Chondrocyte (in vitro differentiated cells): ENCODE results near the gene HOXA1. TPM values are rescaled to one million over a fixed set of nuclear protein-coding genes. Genes with fewer than 3 reads are reported as not detected.

Source experiments
- DNase-seq: peaks from one replicate; pipeline ENCODE4 v3.0.0; 2021; ENCODE audit warnings: mixed read lengths, low spot score
- H3K27ac Mint-ChIP-seq: one replicate; pipeline ENCODE4 v1.8.0; 2021; ENCODE audit warnings: mild to moderate bottlenecking, moderate library complexity, mixed read lengths; ENCODE audit not compliant: unreplicated experiment
- H3K27me3 Mint-ChIP-seq: 2 replicates; pipeline ENCODE4 v1.8.0; 2021; ENCODE audit warnings: low read depth, mixed read lengths
- H3K36me3 Mint-ChIP-seq: 2 replicates; pipeline ENCODE4 v1.8.0; 2021; ENCODE audit warnings: low read depth, mixed read lengths
- H3K4me1 Mint-ChIP-seq: 2 replicates; pipeline ENCODE4 v1.8.0; 2021; ENCODE audit warnings: low read depth, mild to moderate bottlenecking, mixed read lengths
- H3K4me3 Mint-ChIP-seq: one replicate; pipeline ENCODE4 v1.8.0; 2021; ENCODE audit warnings: mild to moderate bottlenecking, moderate library complexity, mixed read lengths; ENCODE audit not compliant: unreplicated experiment
- H3K9me3 Mint-ChIP-seq: 2 replicates; pipeline ENCODE4 v1.8.0; 2021; ENCODE audit warnings: low read depth, mixed read lengths
- total RNA-seq: library from RNA; stranded (reverse); gene quantifications from 3 replicates; pipeline ENCODE4 v1.2.1, GENCODE V29; 2021
- TF ChIP-seq, protein P1 (sequence below): fragments of 200-600 bp; sonication (generic); IDR thresholded peaks from 2 replicates; pipeline ENCODE4 v1.5.0; 2021; ENCODE audit warnings: antibody characterized with exemption, mild to moderate bottlenecking, moderate library complexity

HOXA1 gene
- total RNA-seq, 1 donor from 2014 or later: 2.9 TPM

- Mint-ChIP-seq H3K27ac (no peak overlapping the region), H3K4me3 (no peak overlapping the region), H3K36me3 (peaks cover 9% of the 10 kb centered on the region), H3K27me3 (peaks cover 89% of the 10 kb centered on the region), H3K4me1 (peaks cover 9% of the 10 kb centered on the region), H3K9me3 (no peaks in the 10 kb centered on the region)
- TF ChIP-seq, protein P1, sequence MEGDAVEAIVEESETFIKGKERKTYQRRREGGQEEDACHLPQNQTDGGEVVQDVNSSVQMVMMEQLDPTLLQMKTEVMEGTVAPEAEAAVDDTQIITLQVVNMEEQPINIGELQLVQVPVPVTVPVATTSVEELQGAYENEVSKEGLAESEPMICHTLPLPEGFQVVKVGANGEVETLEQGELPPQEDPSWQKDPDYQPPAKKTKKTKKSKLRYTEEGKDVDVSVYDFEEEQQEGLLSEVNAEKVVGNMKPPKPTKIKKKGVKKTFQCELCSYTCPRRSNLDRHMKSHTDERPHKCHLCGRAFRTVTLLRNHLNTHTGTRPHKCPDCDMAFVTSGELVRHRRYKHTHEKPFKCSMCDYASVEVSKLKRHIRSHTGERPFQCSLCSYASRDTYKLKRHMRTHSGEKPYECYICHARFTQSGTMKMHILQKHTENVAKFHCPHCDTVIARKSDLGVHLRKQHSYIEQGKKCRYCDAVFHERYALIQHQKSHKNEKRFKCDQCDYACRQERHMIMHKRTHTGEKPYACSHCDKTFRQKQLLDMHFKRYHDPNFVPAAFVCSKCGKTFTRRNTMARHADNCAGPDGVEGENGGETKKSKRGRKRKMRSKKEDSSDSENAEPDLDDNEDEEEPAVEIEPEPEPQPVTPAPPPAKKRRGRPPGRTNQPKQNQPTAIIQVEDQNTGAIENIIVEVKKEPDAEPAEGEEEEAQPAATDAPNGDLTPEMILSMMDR: no peak
- DNase-seq: no peak
These were observed 31.0 kb upstream of the HOXA1 start for GRCh38 chr7:27126596-27127327.

DNA sequence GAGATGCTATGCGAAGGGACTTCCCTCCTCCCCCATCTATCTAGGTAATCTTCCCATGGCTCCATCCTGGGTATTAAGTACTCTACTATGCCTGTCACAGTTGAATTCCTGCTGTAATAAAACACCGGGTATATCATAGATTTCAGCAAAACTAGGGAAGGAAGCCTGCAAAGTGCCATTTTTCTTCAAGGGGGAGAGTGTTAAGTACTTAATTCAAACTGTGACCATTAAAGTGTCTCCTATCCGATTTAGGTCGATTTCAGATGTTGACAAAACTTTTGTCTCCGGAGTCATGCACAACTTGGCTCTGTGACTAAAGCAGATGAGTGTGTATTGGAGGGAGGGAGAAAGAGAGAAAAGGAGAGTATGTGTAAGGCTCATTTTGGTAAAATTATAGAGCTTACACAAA, 30.2 kb upstream of the HOXA1 start:
- Mint-ChIP-seq H3K4me1 (peaks cover 9% of the 10 kb centered on the region), H3K27me3 (peaks cover 89% of the 10 kb centered on the region), H3K36me3 (peaks cover 9% of the 10 kb centered on the region), H3K4me3 (no peak overlapping the region), H3K27ac (no peak overlapping the region), H3K9me3 (no peaks in the 10 kb centered on the region)
- DNase-seq: no peak
- TF ChIP-seq, protein P1: no peak

DNA sequence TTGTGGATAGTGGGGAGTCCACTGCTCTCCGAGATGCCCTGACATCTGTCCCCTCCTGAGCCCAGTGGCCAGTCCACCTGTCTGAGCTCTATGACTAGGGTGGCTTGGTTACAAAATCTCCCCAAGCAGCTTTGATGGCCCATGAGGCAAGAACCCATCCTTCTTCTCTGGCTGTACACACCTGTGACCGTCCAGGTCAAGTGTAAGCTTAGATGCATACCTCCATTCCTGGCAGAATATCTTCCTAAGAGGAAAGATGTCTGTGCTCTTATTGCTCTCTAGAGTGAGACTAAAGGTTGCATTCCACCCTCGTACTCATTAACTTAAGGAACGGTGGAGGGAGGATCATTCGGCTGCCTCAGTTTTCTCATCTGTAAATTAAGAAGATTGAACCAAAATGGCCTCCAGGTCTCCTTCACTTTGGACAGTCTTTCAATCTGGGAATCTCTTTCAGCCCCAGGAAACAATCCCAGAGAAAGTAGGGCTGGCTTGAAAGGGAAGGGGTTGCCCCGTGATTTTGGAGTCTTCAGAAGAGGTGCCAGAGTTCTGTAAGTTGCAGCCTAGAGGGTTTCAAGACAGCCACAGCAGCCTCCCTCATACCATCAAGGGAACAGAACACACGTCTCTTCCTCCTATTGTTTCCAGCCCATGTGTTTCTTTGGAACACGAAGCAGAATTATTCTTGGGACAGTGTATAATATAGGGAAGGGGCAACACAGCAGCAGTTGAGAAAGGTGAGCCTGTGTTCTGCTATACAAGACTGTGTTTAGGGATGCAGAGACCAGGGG, 29.3 kb upstream of the HOXA1 start:
- Mint-ChIP-seq H3K4me3 (no peak overlapping the region), H3K27ac (no peak overlapping the region), H3K36me3 (peaks cover 9% of the 10 kb centered on the region), H3K9me3 (no peaks in the 10 kb centered on the region), H3K4me1 (peaks cover 9% of the 10 kb centered on the region), H3K27me3 (peaks cover 97% of the 10 kb centered on the region)
- DNase-seq: no peak
- TF ChIP-seq, protein P1: no peak

DNA sequence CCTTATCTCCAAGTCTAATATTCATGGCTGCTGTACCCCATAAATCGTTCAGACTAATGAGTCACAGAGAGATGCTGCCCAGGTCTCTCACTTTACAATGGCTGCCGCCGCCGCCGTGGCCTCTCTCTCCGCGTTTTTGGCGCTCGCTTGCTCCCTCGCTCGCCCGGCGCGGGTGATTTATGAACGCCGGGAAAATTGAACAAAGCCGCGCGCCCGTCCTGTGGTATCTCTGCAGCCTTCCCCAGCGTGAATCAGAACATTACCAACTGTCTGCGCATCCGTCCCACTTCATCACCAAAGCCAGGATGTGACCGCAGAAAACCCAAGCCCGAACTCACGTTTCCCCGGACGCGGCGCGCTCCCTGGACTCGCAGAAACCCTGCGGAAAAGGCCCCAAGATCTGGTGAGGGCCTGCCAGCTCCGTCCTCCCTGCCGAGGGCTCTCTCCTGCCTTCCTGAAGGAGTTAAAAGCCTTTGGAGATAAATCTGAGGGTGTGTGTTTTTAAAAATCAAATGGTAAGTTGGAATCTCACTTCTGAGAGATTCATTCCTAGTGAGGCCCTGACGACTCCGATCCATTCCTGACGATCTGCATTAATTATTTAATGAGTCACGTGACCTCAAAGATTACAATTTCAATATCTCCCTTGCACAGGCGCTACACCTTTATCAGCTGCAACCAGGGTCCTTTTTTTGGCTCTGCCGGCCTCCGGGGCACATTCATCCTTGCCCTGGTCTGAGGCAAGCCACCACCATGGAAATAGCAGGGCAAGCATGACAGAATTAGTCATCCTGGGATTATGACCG, 28.5 kb upstream of the HOXA1 start:
- Mint-ChIP-seq H3K9me3 (no peaks in the 10 kb centered on the region), H3K4me1 (peaks cover 9% of the 10 kb centered on the region), H3K27ac (no peak overlapping the region), H3K36me3 (peaks cover 11% of the 10 kb centered on the region), H3K27me3 (peaks cover 99% of the 10 kb centered on the region), H3K4me3 (peak overlapping the region; percentile 40)
- no peak for DNase-seq
- TF ChIP-seq, protein P1: no peak
